ENCODE measurements around the gene TECPR1. TPM values are rescaled to one million over a fixed set of nuclear protein-coding genes. Genes with fewer than 3 reads are reported as not detected.

Gene TECPR1
- total and polyA plus RNA-seq, 2 of the 4 experiments (the other 2 are of a cell fraction), result 11.5 to 14.7 TPM

- Histone ChIP-seq H3K79me1 (ENCODE audit: low read depth in 1 of 2, low read length in 2 of 2) (peaks cover 11 to 79% of the 10 kb centered on the region in 2 experiments; a peak in 3 of 4 replicates), H3K14ac (replicated peaks; ENCODE audit: low read depth, low read length) (no peak overlapping the region), H4K8ac (ENCODE audit: low read depth in 2 of 2, low read length in 2 of 2) (no peak overlapping the region), H3K4ac (ENCODE audit: low read depth, low read length) (no peak overlapping the region), H4K5ac (ENCODE audit: low read depth, low read length) (no peak overlapping the region), H3K23ac (ENCODE audit: low read depth, low read length) (no peak overlapping the region), H3K9ac (ENCODE audit: low read depth, low read length) (no peak overlapping the region), H4K20me1 (ENCODE audit: insufficient read depth, low read length) (peaks cover 90% of the 10 kb centered on the region), H3K9me3 (ENCODE audit: control insufficient read depth, insufficient read depth, low read length) (no peaks in the 10 kb centered on the region), H3K36me3 (ENCODE audit: control insufficient read depth, insufficient read depth, low read length) (peaks cover 55% of the 10 kb centered on the region), H4K91ac (ENCODE audit: insufficient read depth, low read depth, low read length) (no peak overlapping the region), H3K27ac (ENCODE audit: insufficient read depth, low read length) (no peak overlapping the region), H2BK5ac (ENCODE audit: low read depth, low read length, poor library complexity, severe bottlenecking) (no peak overlapping the region), H3K27me3 (ENCODE audit: control insufficient read depth, insufficient read depth, low read length) (no peaks in the 10 kb centered on the region), H3K4me2 (ENCODE audit: low read depth, low read length) (no peak overlapping the region), H2BK20ac (ENCODE audit: low read depth, low read length) (no peak overlapping the region), H2AK9ac (replicated peaks; ENCODE audit: low read depth, low read length, poor library complexity) (no peak overlapping the region), H2AK5ac (ENCODE audit: low read depth, low read length) (no peak overlapping the region), H3K4me3 (ENCODE audit: insufficient read depth, low read depth, low read length) (no peak overlapping the region), H2BK120ac (ENCODE audit: low read depth, low read length) (no peak overlapping the region), H2BK15ac (ENCODE audit: low read depth, low read length) (no peak overlapping the region), H3K18ac (ENCODE audit: low read depth, low read length) (no peak overlapping the region), H3K56ac (ENCODE audit: extremely low read depth, insufficient read depth, low read length) (no peak overlapping the region), H2AFZ (replicated peaks; ENCODE audit: low read length, poor library complexity) (no peak overlapping the region), H3K4me1 (ENCODE audit: control insufficient read depth, insufficient read depth, low read length) (peaks cover 37% of the 10 kb centered on the region), H3K9me1 (ENCODE audit: insufficient read depth, low read length) (peaks cover 20% of the 10 kb centered on the region)
- WGBS, 2 experiments (ENCODE audit: extremely low coverage in 2 of 2, insufficient read length in 1 of 2), result 80% methylated on average over 4 of the region's 12 CpGs; no CpG with 5 or more reads in 1 of the 2 experiments
- intact Hi-C loops (cut with micrococcal nuclease) (no loop called here), in situ Hi-C loops (cut with MboI; ENCODE audit: low sequenced_read_pairs) (no loop called here), dilution Hi-C loops (cut with HindIII; ENCODE audit: low sequenced_read_pairs, unreplicated experiment) (no loop called here)
- BruUV-seq (replicated peaks), result no TSS peak
- ATAC-seq (ENCODE audit: low read depth) (no peak), DNase-seq (no peak)
- CTCF ChIA-PET, result no interaction called here
- POLR2A ChIA-PET (ENCODE audit: unreplicated experiment), result interaction anchor here (0.6 kb wide), 1 partner anchor 608 kb away, joined by 4 read pairs; no protein-coding TSS in a partner anchor
- TF ChIP-seq CTCF (conservative IDR thresholded peaks at IDR 0.05; ENCODE audit: low read depth, low read length), result no peak
These were observed 36.2 kb upstream of the TECPR1 start for GRCh38 chr7:98288064-98288823.

Measured in IMR-90 (cell line).